HepG2 (cell line): Measurements from ENCODE around the gene KLC4. TPM values are rescaled to one million over a fixed set of nuclear protein-coding genes. Genes with fewer than 3 reads are reported as not detected.
A peak's percentile ranks its signal among the peaks of the same experiment; 100 is the strongest.

Experiments
- ATAD3A ChIP-seq: sonication (generic); formaldehyde crosslinking; IDR thresholded peaks from 2 replicates; pipeline ENCODE4 v1.4.0; 2020; ENCODE audit warnings: missing genetic modification reagents
- FOSL1 ChIP-seq: sonication (generic); formaldehyde crosslinking; IDR thresholded peaks from 2 replicates; pipeline ENCODE4 v1.9.0; 2021; ENCODE audit warnings: missing genetic modification reagents, borderline replicate concordance
- KDM6A ChIP-seq: IDR thresholded peaks from 2 replicates; pipeline ENCODE4 v1.6.1; 2016; ENCODE audit warnings: low read depth
- RFX3 ChIP-seq: IDR thresholded peaks from 2 replicates; pipeline ENCODE4 v1.6.1; 2016; ENCODE audit warnings: missing biosample characterization, missing genetic modification reagents
- ZBTB21 ChIP-seq: sonication (generic); formaldehyde crosslinking; IDR thresholded peaks from 2 replicates; pipeline ENCODE4 v1.4.0; 2020; ENCODE audit warnings: missing genetic modification reagents
- ZBTB8A ChIP-seq: sonication (generic); formaldehyde crosslinking; IDR thresholded peaks from 2 replicates; pipeline ENCODE4 v1.4.0; 2020; ENCODE audit warnings: mild to moderate bottlenecking, low read depth, missing genetic modification reagents, borderline replicate concordance
- ZNF180 ChIP-seq: sonication (generic); formaldehyde crosslinking; IDR thresholded peaks from 2 replicates; pipeline ENCODE4 v1.4.0; 2020; ENCODE audit warnings: low read depth, missing genetic modification reagents, borderline replicate concordance
- ZNF484 ChIP-seq: sonication (generic); formaldehyde crosslinking; IDR thresholded peaks from 2 replicates; pipeline ENCODE4 v1.5.1; 2020; ENCODE audit warnings: mild to moderate bottlenecking, low read depth, missing genetic modification reagents, borderline replicate concordance
- ZNF558 ChIP-seq: sonication (generic); formaldehyde crosslinking; IDR thresholded peaks from 2 replicates; pipeline ENCODE4 v1.9.0; 2022; ENCODE audit warnings: mild to moderate bottlenecking, missing genetic modification reagents, borderline replicate concordance
- ZNF790 ChIP-seq: sonication (generic); formaldehyde crosslinking; IDR thresholded peaks from 2 replicates; pipeline ENCODE4 v1.8.0; 2022; ENCODE audit warnings: missing genetic modification reagents, mild to moderate bottlenecking, borderline replicate concordance
- ZZZ3 ChIP-seq: sonication (generic); formaldehyde crosslinking; IDR thresholded peaks from 2 replicates; pipeline ENCODE4 v1.4.0; 2020; ENCODE audit warnings: missing genetic modification reagents, mild to moderate bottlenecking, borderline replicate concordance
- polyA plus RNA-seq, 8 experiments: library from polyadenylated mRNA; depleted of rRNA in 3 of 8; stranded (reverse) in 7 of 8; unstranded in 1 of 8; fragments of >200 nt; fragmentation: Illumina TruSeq in 4 of 8; extraction: Trizol in 4 of 8; gene quantifications; 2 replicates each; pipeline versions ENCODE4 v1.2.1 to v1.2.3, GENCODE V29; 2011 to 2016; ENCODE audit warnings: low read depth in 4 of 8, missing spikeins in 1 of 8, mixed read lengths in 1 of 8; ENCODE audit not compliant: insufficient read depth in 1 of 8
- total RNA-seq, 5 experiments: library from RNA; depleted of rRNA; stranded (reverse); fragments of >200 nt; fragmentation: Illumina TruSeq; extraction: Trizol; gene quantifications; 2 replicates each; pipeline ENCODE4 v1.2.3, GENCODE V29; 2016; ENCODE audit warnings: low read depth in 1 of 5
- TF ChIP-seq, protein P1 (sequence below): sonication (generic); formaldehyde crosslinking; IDR thresholded peaks from 2 replicates; pipeline ENCODE4 v1.4.0; 2020; ENCODE audit warnings: mild to moderate bottlenecking, missing genetic modification reagents
- TF ChIP-seq, protein P2 (sequence below): sonication (generic); formaldehyde crosslinking; IDR thresholded peaks from 2 replicates; pipeline ENCODE4 v1.5.1; 2020; ENCODE audit warnings: missing genetic modification reagents, mild to moderate bottlenecking, borderline replicate concordance
- TF ChIP-seq, protein P3 (sequence below): sonication (generic); formaldehyde crosslinking; IDR thresholded peaks from 2 replicates; pipeline ENCODE4 v1.8.0; 2022; ENCODE audit warnings: mild to moderate bottlenecking, missing genetic modification reagents
- TF ChIP-seq, protein P4 (sequence below): sonication (generic); formaldehyde crosslinking; IDR thresholded peaks from 2 replicates; pipeline ENCODE4 v1.4.0; 2020; ENCODE audit warnings: low read depth, mild to moderate bottlenecking, missing genetic modification reagents
- TF ChIP-seq, protein P5 (sequence below): IDR thresholded peaks from 2 replicates; pipeline ENCODE4 v1.6.1; 2016; ENCODE audit warnings: low read depth, borderline replicate concordance

KLC4 gene
- total and polyA plus RNA-seq, 2 of the 13 experiments (the other 11 are each of a cell fraction or from before 2014, with no cell fraction given): 45.4 to 70.4 TPM

DNA sequence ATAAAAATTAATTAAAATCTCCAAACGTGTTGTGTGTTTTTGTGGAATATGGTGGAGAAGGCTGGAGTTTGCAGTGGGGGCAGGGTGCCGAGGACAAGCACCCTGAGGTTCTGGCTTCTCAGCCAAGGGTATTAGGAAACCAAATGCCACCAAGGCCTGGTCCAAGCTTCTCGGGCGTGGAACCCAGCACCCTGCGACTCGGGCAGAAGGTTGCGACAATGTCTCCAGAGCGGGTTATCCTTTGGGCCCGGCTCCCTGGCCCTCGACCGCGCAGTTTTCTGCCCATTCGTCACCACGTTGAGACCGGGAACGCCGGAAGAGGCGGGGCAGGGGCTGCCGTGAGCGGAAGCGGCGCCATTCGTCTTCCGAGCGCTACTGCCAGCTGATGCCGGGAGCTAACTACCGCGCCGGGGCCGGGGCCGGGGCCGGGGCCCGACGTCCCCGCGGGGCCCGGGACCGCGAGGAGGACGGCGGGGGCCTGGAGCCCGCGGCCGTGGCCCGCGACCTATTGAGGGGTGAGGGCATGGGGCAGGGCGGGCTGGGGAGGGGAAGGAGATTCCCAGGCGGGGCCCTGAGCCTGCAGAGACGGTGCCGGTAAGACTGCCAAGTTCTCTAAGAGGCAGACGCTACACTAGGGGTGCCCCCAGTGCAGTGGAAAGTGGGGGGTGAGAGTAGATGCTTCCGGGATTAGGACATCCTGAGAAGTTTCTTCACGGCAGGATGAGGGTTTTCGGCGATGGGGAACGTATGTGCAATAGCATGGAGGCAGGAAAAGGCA lies 38.0 kb upstream of the KLC4 start, which contains the start of gene RRP36 (continued):
- TF ChIP-seq, protein P1, sequence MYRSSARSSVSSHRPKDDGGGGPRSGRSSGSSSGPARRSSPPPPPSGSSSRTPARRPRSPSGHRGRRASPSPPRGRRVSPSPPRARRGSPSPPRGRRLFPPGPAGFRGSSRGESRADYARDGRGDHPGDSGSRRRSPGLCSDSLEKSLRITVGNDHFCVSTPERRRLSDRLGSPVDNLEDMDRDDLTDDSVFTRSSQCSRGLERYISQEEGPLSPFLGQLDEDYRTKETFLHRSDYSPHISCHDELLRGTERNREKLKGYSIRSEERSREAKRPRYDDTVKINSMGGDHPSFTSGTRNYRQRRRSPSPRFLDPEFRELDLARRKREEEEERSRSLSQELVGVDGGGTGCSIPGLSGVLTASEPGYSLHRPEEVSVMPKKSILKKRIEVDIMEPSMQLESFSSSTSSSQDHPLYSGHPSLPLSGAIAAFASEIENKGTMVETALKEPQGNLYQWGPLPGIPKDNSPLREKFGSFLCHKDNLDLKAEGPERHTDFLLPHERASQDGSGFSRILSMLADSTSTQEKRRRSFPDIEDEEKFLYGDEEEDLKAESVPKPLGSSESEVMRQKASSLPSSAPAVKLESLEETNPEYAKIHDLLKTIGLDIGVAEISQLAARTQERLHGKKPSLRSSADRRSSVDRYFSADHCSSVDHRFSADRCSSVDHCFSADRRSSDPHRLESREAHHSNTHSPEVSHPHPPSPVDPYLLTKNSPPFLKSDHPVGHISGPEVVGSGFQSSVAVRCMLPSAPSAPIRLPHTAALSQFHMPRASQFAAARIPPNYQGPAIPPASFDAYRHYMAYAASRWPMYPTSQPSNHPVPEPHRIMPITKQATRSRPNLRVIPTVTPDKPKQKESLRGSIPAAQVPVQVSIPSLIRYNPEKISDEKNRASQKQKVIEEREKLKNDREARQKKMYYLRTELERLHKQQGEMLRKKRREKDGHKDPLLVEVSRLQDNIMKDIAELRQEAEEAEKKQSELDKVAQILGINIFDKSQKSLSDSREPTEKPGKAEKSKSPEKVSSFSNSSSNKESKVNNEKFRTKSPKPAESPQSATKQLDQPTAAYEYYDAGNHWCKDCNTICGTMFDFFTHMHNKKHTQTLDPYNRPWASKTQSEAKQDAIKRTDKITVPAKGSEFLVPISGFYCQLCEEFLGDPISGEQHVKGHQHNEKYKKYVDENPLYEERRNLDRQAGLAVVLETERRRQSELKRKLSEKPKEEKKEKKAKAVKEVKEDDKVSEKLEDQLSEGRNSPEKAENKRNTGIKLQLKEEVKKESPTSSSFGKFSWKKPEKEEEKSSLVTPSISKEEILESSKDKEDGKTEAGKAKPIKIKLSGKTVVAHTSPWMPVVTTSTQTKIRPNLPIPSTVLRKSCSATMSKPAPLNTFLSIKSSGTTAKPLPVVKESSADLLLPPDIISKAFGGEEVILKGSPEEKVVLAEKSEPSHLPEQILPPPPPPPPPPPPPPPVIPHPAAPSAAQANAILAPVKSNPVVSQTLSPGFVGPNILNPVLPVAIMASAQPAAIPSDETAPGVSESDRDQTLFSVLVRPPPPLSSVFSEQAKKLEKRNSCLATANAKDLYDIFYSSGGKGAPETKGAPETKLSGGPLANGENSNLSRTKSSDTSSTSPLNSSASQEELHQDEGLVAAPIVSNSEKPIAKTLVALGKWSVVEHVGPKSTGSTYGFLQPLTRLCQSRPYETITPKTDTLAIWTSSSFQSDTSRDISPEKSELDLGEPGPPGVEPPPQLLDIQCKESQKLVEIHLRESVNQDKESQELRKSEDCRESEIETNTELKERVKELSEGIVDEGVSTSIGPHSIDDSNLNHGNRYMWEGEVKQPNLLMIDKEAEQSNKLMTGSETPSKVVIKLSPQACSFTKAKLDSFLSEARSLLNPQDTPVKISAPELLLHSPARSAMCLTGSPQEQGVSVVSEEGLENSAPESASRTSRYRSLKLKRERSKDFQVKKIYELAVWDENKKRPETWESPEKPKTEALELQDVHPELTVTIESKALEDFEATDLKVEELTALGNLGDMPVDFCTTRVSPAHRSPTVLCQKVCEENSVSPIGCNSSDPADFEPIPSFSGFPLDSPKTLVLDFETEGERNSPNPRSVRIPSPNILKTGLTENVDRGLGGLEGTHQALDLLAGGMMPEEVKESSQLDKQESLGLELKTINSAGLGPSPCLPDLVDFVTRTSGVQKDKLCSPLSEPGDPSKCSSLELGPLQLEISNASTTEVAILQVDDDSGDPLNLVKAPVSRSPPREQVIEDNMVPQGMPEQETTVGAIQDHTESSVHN (CRISPR knock-in tag): peak; percentile 48; the same call in 1 of the 2 replicates
- TF ChIP-seq ZBTB8A (CRISPR knock-in tag): no peak
- TF ChIP-seq, protein P2, sequence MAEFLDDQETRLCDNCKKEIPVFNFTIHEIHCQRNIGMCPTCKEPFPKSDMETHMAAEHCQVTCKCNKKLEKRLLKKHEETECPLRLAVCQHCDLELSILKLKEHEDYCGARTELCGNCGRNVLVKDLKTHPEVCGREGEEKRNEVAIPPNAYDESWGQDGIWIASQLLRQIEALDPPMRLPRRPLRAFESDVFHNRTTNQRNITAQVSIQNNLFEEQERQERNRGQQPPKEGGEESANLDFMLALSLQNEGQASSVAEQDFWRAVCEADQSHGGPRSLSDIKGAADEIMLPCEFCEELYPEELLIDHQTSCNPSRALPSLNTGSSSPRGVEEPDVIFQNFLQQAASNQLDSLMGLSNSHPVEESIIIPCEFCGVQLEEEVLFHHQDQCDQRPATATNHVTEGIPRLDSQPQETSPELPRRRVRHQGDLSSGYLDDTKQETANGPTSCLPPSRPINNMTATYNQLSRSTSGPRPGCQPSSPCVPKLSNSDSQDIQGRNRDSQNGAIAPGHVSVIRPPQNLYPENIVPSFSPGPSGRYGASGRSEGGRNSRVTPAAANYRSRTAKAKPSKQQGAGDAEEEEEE: no peak
- no peak for TF ChIP-seq RFX3 (CRISPR knock-in tag)
- TF ChIP-seq, protein P3, sequence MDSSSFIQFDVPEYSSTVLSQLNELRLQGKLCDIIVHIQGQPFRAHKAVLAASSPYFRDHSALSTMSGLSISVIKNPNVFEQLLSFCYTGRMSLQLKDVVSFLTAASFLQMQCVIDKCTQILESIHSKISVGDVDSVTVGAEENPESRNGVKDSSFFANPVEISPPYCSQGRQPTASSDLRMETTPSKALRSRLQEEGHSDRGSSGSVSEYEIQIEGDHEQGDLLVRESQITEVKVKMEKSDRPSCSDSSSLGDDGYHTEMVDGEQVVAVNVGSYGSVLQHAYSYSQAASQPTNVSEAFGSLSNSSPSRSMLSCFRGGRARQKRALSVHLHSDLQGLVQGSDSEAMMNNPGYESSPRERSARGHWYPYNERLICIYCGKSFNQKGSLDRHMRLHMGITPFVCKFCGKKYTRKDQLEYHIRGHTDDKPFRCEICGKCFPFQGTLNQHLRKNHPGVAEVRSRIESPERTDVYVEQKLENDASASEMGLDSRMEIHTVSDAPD: no peak
- TF ChIP-seq ZNF180 (CRISPR knock-in tag): 0 out of 2 replicates have a peak, but pooled peaks have one; percentile 29
- TF ChIP-seq ZBTB21 (CRISPR knock-in tag): no peak
- no peak; the same call in 1 of the 2 replicates for TF ChIP-seq ZNF790 (CRISPR knock-in tag)
- TF ChIP-seq, protein P4, sequence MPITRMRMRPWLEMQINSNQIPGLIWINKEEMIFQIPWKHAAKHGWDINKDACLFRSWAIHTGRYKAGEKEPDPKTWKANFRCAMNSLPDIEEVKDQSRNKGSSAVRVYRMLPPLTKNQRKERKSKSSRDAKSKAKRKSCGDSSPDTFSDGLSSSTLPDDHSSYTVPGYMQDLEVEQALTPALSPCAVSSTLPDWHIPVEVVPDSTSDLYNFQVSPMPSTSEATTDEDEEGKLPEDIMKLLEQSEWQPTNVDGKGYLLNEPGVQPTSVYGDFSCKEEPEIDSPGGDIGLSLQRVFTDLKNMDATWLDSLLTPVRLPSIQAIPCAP: no peak
- TF ChIP-seq ZNF484 (CRISPR knock-in tag): no peak
- no peak for TF ChIP-seq KDM6A
- TF ChIP-seq ZZZ3 (CRISPR knock-in tag): 0 out of 2 replicates have a peak, but pooled peaks have one; percentile 32
- no peak for TF ChIP-seq ATAD3A
- TF ChIP-seq ZNF558 (CRISPR knock-in tag): no peak
- TF ChIP-seq, protein P5, sequence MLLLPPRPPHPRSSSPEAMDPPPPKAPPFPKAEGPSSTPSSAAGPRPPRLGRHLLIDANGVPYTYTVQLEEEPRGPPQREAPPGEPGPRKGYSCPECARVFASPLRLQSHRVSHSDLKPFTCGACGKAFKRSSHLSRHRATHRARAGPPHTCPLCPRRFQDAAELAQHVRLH (CRISPR knock-in tag): no peak
- TF ChIP-seq FOSL1 (CRISPR knock-in tag): no peak; the same call in 1 of the 2 replicates
